Measurements from ENCODE around the gene PJVK.
A peak's percentile ranks its signal among the peaks of the same experiment; 100 is the strongest.
"Not testable (repeated sequence)": the region's sequence is repeated elsewhere in the genome, so short reads cannot be mapped to it uniquely, and the experiment has no call there.

The PJVK gene

DNA sequence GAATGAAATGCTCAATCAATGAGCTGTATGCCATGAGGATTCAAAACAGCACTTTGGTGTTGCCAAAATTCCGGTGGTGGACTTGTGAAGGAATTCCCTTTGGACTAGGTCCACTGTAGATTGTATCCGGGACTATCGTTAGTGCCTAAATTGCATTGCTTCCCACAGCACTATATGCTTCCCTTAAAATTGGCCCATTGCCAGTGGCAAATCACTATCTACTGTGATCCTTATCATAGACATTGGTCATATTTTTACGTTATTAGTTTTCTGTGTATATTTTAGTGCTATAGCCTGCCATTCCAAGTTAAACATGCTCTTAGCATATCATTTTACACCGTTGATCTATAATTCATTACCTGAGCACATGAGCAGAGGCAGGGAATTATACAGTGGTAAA lies 1.7 kb downstream of the PJVK start:
- TF ChIP-seq, protein P1, sequence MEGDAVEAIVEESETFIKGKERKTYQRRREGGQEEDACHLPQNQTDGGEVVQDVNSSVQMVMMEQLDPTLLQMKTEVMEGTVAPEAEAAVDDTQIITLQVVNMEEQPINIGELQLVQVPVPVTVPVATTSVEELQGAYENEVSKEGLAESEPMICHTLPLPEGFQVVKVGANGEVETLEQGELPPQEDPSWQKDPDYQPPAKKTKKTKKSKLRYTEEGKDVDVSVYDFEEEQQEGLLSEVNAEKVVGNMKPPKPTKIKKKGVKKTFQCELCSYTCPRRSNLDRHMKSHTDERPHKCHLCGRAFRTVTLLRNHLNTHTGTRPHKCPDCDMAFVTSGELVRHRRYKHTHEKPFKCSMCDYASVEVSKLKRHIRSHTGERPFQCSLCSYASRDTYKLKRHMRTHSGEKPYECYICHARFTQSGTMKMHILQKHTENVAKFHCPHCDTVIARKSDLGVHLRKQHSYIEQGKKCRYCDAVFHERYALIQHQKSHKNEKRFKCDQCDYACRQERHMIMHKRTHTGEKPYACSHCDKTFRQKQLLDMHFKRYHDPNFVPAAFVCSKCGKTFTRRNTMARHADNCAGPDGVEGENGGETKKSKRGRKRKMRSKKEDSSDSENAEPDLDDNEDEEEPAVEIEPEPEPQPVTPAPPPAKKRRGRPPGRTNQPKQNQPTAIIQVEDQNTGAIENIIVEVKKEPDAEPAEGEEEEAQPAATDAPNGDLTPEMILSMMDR (IDR thresholded peaks at IDR 0.05; ENCODE audit: insufficient read depth, low read depth, low read length, missing control alignments) = no peak
- DNase-seq (ENCODE audit: low read depth) = no peak
- no peak overlapping the region for H3K4me3 ChIP-seq (ENCODE audit: low read length)

- TF ChIP-seq, protein P1 (IDR thresholded peaks at IDR 0.05; ENCODE audit: insufficient read depth, low read depth, low read length, missing control alignments) = no peak
These were observed 4.8 kb downstream of the PJVK start for GRCh38 chr2:178455947-178456346.

GRCh38 chr2:178457390-178457886 lies 6.3 kb downstream of the PJVK start:
- no peak for DNase-seq (ENCODE audit: low read depth)
- H3K4me3 ChIP-seq (ENCODE audit: low read length) = no peak overlapping the region
- TF ChIP-seq, protein P1 (IDR thresholded peaks at IDR 0.05; ENCODE audit: insufficient read depth, low read depth, low read length, missing control alignments) = no peak

More at GRCh38 chr2:178455947-178456346, 4.8 kb downstream of the PJVK start:
- DNase-seq (ENCODE audit: low read depth) = no peak
- H3K4me3 ChIP-seq (ENCODE audit: low read length) = no peak overlapping the region

DNA sequence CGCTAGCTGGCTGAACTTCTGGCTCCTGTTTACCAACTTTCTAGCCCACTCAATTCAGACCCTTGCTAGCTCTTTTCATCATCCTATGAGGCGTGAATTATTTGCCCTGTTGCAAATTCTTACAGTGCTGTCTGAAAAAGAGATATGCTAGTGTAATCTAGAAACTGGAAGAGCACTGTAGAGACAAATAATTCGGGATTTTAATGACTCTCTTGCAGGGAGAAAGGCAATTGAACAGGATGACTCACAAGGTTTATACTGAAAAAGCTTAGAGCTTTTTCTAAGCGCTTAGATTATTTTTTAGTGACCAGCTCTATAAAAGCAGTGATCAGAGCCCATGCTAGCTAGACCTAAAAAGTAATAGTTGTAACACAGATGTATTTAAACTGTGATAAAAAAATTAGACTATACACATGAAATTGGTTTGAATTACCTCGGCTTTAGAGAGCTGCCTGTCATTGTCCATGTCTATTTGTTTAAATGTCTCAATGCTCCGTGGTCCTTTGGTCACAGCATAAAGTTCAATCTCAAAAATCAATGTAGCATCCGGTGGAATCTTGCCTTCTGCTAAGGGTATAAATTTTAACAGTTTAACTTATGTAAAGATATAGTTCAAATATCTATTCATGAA lies 18.2 kb downstream of the PJVK start:
- no peak for DNase-seq (ENCODE audit: low read depth)
- TF ChIP-seq, protein P1 (IDR thresholded peaks at IDR 0.05; ENCODE audit: insufficient read depth, low read depth, low read length, missing control alignments) = no peak
- no peak overlapping the region for H3K4me3 ChIP-seq (ENCODE audit: low read length)

DNA sequence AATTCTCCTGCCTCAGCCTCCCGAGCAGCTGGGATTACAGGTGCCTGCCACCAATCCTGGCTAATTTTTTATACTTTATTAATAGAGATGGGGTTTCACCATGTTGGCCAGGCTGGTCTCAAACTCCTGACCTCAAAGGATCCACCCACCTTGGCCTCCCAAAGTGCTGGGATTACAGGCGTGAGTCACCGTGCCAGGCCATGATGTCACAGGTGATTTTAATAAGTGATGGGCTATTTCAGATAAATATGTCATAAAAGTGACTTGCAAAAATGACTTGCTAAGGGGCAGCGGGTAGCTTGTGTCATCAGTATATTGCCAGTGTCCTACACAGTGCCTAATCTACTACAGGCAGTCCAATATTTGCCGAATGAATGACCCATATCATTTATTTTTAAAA lies 20.1 kb downstream of the PJVK start:
- not testable (repeated sequence) for DNase-seq (ENCODE audit: low read depth); H3K4me3 ChIP-seq (ENCODE audit: low read length)

- TF ChIP-seq, protein P1 (IDR thresholded peaks at IDR 0.05; ENCODE audit: insufficient read depth, low read depth, low read length, missing control alignments) = no peak
- no peak for DNase-seq (ENCODE audit: low read depth)
- H3K4me3 ChIP-seq (ENCODE audit: low read length) = no peak overlapping the region
These were observed 22.2 kb downstream of the PJVK start for GRCh38 chr2:178473373-178473772.

- peak; percentile 14 for DNase-seq (ENCODE audit: low read depth)
- TF ChIP-seq, protein P1 (IDR thresholded peaks at IDR 0.05; ENCODE audit: insufficient read depth, low read depth, low read length, missing control alignments) = no peak
- no peak overlapping the region for H3K4me3 ChIP-seq (ENCODE audit: low read length)
These were observed 22.8 kb downstream of the PJVK start for GRCh38 chr2:178473931-178474330.
